GM12873 (cell line): ENCODE measurements around the gene WDFY4.

Source experiments
- TF ChIP-seq, protein P1 (sequence below): IDR thresholded peaks from 2 replicates; pipeline ENCODE4 v1.5.1; 2012; ENCODE audit warnings: low read depth, mild to moderate bottlenecking, moderate library complexity, low read length, control low read depth; ENCODE audit not compliant: insufficient read depth; ENCODE audit errors: missing control alignments

Gene WDFY4

GRCh38 chr10:48897441-48897790 is 212.7 kb downstream of the WDFY4 start:
- TF ChIP-seq, protein P1, sequence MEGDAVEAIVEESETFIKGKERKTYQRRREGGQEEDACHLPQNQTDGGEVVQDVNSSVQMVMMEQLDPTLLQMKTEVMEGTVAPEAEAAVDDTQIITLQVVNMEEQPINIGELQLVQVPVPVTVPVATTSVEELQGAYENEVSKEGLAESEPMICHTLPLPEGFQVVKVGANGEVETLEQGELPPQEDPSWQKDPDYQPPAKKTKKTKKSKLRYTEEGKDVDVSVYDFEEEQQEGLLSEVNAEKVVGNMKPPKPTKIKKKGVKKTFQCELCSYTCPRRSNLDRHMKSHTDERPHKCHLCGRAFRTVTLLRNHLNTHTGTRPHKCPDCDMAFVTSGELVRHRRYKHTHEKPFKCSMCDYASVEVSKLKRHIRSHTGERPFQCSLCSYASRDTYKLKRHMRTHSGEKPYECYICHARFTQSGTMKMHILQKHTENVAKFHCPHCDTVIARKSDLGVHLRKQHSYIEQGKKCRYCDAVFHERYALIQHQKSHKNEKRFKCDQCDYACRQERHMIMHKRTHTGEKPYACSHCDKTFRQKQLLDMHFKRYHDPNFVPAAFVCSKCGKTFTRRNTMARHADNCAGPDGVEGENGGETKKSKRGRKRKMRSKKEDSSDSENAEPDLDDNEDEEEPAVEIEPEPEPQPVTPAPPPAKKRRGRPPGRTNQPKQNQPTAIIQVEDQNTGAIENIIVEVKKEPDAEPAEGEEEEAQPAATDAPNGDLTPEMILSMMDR: no peak

DNA sequence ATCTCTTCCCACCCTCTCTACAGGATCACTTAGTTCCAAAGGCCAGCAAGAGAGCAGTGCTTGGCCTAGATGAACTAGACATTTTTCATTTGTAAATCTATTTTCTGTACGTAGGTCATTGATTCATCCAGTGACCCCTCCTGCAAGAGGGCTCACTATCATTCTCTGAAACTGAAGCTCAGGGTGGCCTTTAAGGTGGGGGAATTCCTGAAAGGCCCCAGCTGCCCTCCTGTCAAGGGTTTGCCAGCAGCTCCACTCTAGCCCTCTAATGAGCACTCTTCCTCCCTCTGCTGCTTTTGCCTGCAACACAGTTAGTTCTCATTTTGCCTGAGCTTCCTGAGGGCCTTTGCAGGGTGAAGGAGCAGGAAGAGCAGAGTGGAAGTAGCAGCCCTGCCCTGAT is 213.8 kb downstream of the WDFY4 start:
- TF ChIP-seq, protein P1: no peak

- TF ChIP-seq, protein P1: no peak
Observed at GRCh38 chr10:48899781-48900180, 215.1 kb downstream of the WDFY4 start.

DNA sequence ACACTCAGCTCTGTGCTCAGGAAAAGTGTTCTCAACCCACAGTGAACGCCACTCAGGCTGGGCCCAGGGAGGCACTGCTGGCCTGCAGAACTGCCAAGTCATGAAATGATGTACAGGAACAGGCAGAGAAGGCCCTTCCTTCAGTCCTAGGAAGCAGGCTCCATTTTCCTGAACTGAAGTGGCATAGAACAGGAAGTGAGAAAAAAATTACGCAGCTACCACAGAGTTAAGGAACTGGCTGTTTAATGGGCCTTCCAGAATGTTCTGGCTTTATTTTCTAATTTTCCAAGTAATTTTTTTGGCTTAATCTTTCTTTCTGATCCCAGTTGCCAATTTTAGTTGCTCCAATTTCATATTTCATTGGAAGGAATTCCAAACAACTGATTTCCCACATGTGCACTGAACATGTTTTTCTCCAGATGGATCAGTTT is 215.7 kb downstream of the WDFY4 start:
- TF ChIP-seq, protein P1: no peak

DNA sequence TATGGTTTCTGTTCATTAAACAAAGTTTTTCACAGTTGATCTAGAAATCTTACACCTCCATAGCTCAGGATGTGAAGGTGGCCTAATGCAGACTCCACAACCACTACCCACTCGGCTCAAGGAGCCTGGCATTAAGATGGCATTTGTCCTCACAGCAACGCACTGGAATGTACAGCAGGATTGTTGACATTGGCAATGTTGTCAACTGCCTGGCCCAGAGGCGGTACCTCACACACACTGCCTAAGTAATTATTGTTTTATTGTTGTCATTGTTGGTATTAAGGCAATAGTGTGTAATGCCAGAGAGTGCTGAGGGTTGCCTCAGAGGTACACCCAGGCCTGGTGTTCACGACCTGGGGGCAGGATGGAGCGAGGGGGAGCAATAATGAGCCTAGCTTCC is 216.6 kb downstream of the WDFY4 start:
- TF ChIP-seq, protein P1: no peak

GRCh38 chr10:48902096-48902495 is 217.4 kb downstream of the WDFY4 start:
- TF ChIP-seq, protein P1: no peak

DNA sequence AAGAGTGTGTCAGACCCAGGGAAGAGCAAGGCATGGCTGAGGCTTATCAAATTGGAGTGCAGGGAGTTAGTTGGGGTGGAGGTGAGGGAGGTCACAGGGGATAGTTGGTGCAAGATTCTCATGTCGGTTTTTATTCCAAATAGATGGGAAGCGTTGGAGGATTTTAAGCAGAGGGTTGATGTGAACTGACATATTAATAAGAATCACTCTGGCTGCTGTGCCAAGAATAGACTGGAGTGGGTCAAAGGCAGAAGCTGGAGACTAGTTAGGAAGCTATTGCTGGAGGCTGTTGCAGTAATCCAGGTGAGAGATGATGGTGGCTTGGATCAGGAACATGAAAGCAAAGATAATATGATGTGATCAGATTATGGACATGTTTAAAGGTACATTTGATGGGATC is 218.5 kb downstream of the WDFY4 start:
- TF ChIP-seq, protein P1: no peak
